GM06990 (cell line): Measurements from ENCODE around the gene PRKD2.

Experiments used
- DNase-seq: peaks from one replicate; pipeline ENCODE4 v3.0.0-alpha.2; 2011; ENCODE audit not compliant: insufficient read length; ENCODE audit errors: extremely low read depth
- H3K27me3 ChIP-seq: replicated peaks from 2 replicates; pipeline ENCODE4 v1.6.0; 2011; ENCODE audit warnings: low read length; ENCODE audit not compliant: control insufficient read depth, insufficient read depth
- H3K36me3 ChIP-seq: 2 replicates; pipeline ENCODE4 v1.5.1; 2011; ENCODE audit warnings: low read length; ENCODE audit not compliant: control insufficient read depth, insufficient read depth
- H3K4me3 ChIP-seq: replicated peaks from 2 replicates; pipeline ENCODE4 v1.5.1; 2011; ENCODE audit warnings: low read depth, mild to moderate bottlenecking, control low read depth, low read length
- TF ChIP-seq, protein P1 (sequence below): IDR thresholded peaks from 2 replicates; pipeline ENCODE4 v1.5.1; 2011; ENCODE audit warnings: low read length, control low read depth, mild to moderate bottlenecking, inconsistent platforms; ENCODE audit not compliant: insufficient read depth, poor library complexity, severe bottlenecking

The PRKD2 gene

DNA sequence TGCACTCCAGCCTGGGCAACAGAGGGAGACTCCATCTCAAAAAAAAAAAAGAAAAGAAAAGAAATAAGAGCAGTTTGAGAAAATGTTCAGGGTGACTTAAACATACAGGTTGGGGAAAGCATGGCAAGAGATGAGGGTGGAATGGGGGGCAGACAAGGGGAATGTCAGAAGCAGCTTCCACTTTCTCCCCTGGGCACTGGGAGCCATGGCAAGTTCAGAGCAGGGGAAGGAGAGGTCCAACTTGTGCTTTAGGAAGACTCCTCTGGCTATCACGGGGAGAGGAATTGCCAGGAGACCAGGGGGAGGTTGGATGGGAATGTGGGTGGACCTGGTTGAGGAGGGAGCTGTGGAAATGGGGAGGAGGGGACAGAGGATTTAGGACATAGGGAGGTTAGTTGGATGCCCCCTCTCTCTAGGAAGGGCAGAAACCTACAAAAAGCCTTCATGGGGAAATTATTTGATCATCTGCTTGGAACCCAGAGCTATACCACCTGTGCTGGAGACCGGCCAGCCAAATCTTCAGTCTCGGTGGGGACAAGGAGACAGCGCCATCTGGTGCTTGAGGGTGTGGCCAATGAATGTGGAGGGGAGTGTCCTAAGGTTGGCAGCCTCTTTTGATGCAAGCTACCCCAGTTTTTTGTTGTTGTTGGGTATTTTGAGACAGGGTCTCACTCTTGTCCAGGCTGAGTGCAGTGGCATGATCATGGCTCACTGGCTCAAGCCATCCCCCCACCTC lies 36.7 kb upstream of the PRKD2 start:
- Histone ChIP-seq H3K27me3 (no peaks in the 10 kb centered on the region), H3K4me3 (no peak overlapping the region), H3K36me3 (peaks cover 2% of the 10 kb centered on the region; the same call in 1 of the 2 replicates)
- TF ChIP-seq, protein P1, sequence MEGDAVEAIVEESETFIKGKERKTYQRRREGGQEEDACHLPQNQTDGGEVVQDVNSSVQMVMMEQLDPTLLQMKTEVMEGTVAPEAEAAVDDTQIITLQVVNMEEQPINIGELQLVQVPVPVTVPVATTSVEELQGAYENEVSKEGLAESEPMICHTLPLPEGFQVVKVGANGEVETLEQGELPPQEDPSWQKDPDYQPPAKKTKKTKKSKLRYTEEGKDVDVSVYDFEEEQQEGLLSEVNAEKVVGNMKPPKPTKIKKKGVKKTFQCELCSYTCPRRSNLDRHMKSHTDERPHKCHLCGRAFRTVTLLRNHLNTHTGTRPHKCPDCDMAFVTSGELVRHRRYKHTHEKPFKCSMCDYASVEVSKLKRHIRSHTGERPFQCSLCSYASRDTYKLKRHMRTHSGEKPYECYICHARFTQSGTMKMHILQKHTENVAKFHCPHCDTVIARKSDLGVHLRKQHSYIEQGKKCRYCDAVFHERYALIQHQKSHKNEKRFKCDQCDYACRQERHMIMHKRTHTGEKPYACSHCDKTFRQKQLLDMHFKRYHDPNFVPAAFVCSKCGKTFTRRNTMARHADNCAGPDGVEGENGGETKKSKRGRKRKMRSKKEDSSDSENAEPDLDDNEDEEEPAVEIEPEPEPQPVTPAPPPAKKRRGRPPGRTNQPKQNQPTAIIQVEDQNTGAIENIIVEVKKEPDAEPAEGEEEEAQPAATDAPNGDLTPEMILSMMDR, result peak; percentile 84
- DNase-seq, result peak; percentile 38

DNA sequence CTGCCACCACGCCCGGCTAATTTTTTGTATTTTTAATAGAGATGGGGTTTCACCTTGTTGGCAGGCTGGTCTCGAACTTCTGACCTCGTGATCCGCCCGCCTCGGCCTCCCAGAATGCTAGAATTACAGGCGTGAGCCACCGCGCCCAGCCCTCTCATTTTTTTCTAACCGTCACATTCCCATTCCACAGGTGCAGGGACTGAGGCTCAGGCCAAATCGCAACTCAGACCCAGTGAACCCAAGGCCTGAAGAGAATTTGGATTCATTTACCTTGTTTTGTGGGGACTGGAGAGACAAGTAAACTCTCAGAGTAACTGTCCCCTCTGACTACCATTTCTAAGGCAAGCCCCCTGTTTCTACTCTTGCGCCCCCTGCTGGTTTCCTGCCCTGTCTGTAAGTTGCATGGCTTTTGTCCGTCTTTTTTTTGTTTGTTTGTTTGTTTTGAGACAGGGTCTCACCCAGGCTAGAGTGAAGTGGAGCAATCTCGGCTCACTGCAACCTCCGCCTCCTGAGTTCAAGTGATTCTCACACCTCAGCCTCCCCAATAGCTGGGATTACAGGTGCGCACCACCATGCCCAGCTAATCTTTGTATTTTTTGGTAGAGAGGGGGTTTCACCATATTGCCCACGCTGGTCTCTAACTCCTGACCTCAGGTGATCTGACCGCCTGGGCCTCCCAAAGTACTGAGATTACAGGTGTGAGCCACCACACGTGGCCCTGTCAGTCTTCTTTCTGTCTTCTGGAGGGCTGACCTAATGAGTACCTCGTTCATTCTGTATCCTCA lies 31.6 kb upstream of the PRKD2 start:
- H3K4me3 ChIP-seq, result no peak overlapping the region
- H3K36me3 ChIP-seq, result no peaks in the 10 kb centered on the region; the same call in 1 of the 2 replicates
- TF ChIP-seq, protein P1, result peak; percentile 79
- DNase-seq, result no peak
- H3K27me3 ChIP-seq, result no peaks in the 10 kb centered on the region

DNA sequence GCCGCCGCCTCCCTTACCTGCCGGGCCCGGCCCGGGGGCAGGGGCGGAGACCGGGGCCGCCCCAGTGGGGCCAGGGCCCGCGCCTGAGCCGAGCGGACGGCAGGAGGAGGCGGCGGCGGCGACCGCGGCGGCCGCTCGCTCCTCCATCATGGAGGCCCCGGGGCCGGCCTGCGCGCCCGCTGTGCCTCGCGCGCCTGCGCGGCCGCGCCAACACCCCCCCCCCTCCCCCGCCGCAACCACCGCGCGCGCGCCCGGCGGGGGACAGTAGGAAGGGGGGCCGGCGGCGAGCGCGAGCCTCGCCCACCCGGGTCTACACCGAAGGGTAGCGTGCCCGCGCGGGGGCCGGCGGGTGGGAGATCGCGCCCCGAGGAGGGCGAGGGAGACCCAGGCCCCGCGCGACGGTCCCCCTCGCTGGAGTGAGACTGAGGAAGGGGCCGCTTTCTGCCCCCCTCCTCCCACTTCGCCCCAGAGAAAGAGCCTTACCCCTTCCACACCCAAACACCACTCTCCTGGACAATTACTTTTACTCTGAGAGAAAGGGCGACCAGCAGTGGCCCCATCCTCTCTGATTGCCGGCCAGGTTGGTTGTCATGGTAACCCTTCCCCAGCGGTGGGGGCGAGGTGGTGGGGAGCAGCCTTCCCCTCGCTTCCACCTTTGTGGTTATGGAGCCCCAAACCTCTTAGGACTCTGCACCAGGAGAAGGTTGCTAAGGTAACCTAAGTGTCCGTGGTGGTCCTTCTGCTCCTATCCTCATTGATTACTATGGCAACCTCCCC lies 29.6 kb upstream of the PRKD2 start, which contains the start of gene STRN4:
STRN4 (minus strand) TSS at position 170 of the 777 bp plus-strand sequence; CDS start at position 150, 20 bp downstream.
- H3K36me3 ChIP-seq, result peaks cover 2% of the 10 kb centered on the region; the same call in 1 of the 2 replicates
- TF ChIP-seq, protein P1, result no peak
- DNase-seq, result peak; percentile 68
- H3K4me3 ChIP-seq, result peak within 1 kb of the TSS; percentile 99
- H3K27me3 ChIP-seq, result no peaks in the 10 kb centered on the region

DNA sequence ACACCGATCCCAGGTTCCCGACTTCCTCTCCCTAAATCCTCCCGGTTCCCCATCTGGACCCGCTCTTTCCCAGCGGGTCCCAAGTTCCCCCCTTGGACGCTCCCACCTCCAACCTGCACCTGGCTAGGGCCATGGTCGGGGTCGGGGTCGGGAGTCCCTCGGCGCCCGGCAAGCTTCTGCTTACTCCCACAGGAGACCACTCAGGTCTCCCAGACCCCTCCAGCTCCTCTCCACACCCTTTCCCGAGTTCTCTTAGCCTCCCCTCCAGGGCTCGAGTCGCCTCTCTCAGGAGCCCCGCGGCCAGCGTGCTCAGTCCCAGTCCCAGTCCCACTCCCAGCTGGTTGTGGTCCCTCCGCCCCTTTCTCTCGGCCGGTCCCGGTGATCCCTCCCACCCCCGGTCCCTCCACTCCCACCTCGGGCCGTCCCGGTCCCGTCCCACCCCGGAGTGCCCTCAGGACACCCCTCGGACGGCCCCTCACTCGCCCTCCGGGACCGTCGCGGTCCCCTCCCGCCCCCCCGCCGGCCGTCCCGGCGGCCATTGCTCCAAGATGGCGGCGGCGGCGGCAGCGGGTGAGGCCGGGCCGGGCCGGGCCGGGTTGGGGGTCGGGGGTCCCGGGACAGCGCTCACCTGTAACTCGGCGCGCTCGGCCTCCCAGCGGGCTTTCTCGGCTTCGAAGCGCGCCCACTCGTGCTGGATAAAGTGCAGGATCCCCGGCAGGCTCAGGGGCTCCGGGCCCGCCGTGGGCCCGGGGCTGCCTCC lies 28.8 kb upstream of the PRKD2 start, which contains the start of gene FKRP:
FKRP (plus strand) TSS at position 537 of the 760 bp plus-strand sequence. CDS start 9,394 bp downstream, outside the sequence.
- TF ChIP-seq, protein P1, result no peak
- Histone ChIP-seq H3K36me3 (peaks cover 5% of the 10 kb centered on the region; the same call in 1 of the 2 replicates), H3K27me3 (no peaks in the 10 kb centered on the region), H3K4me3 (peak within 1 kb of the TSS; percentile 99)
- no peak for DNase-seq

DNA sequence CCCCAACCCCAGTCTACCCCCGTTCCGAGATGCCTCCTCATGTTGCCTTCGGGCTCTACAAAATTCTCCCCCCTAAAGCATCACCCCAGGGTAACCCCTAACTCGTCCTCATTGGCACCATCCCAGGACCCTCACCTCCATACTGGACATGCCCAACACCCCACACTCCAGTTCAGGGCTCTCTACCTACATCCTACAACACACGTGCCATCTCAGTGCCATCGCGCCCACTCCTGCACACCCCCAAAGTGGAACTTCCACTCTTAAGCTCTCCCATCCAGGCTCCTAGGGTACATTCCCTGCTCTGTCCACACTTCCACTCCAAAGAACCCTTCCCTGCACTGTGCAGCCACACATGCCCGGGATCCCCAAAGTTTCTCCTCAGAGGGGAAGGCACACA lies 28.1 kb upstream of the PRKD2 start:
- Histone ChIP-seq H3K27me3 (no peaks in the 10 kb centered on the region), H3K36me3 (peaks cover 7% of the 10 kb centered on the region; the same call in 1 of the 2 replicates), H3K4me3 (peak overlapping the region; percentile 99)
- TF ChIP-seq, protein P1, result no peak
- DNase-seq, result no peak
